Subcutaneous abdominal adipose tissue (tissue), 5 donors: Measurements from ENCODE around the gene CACNA1H.

Experiments
- H3K27ac ChIP-seq: one replicate; pipeline ENCODE4 v1.7.0; 2013; ENCODE audit warnings: low read depth, mild to moderate bottlenecking, inconsistent platforms, low read length, moderate library complexity
- H3K27me3 ChIP-seq, 5 donors: one replicate each; pipeline ENCODE4 v1.7.0; 2013; ENCODE audit warnings: low read length in 5 of 5, inconsistent platforms in 1 of 5; ENCODE audit not compliant: control insufficient read depth in 5 of 5, insufficient read depth in 4 of 5
- H3K36me3 ChIP-seq, 5 donors: one replicate each; pipeline ENCODE4 v1.7.0; 2013; ENCODE audit warnings: low read length in 5 of 5; ENCODE audit not compliant: control insufficient read depth in 5 of 5, insufficient read depth in 5 of 5
- H3K4me1 ChIP-seq, 5 donors: one replicate each; pipeline ENCODE4 v1.7.0; 2013; ENCODE audit warnings: low read length in 5 of 5, mild to moderate bottlenecking in 3 of 5, moderate library complexity in 1 of 5; ENCODE audit not compliant: control insufficient read depth in 5 of 5, insufficient read depth in 5 of 5
- H3K4me3 ChIP-seq, 5 donors: one replicate each; pipeline ENCODE4 v1.7.0; 2013; ENCODE audit warnings: low read length in 5 of 5, low read depth in 1 of 5
- H3K9ac ChIP-seq, 5 donors: one replicate each; pipeline ENCODE4 v1.7.0; 2013; ENCODE audit warnings: low read length in 5 of 5, mild to moderate bottlenecking in 4 of 5, moderate library complexity in 3 of 5
- H3K9me3 ChIP-seq, 5 donors: one replicate each; pipeline ENCODE4 v1.7.0; 2013; ENCODE audit warnings: low read length in 5 of 5; ENCODE audit not compliant: control insufficient read depth in 5 of 5
- donor health status: healthy.
- donor health status: healthy.
- donor health status: healthy.
- donor health status: healthy.
- donor health status: healthy.

The CACNA1H gene

DNA sequence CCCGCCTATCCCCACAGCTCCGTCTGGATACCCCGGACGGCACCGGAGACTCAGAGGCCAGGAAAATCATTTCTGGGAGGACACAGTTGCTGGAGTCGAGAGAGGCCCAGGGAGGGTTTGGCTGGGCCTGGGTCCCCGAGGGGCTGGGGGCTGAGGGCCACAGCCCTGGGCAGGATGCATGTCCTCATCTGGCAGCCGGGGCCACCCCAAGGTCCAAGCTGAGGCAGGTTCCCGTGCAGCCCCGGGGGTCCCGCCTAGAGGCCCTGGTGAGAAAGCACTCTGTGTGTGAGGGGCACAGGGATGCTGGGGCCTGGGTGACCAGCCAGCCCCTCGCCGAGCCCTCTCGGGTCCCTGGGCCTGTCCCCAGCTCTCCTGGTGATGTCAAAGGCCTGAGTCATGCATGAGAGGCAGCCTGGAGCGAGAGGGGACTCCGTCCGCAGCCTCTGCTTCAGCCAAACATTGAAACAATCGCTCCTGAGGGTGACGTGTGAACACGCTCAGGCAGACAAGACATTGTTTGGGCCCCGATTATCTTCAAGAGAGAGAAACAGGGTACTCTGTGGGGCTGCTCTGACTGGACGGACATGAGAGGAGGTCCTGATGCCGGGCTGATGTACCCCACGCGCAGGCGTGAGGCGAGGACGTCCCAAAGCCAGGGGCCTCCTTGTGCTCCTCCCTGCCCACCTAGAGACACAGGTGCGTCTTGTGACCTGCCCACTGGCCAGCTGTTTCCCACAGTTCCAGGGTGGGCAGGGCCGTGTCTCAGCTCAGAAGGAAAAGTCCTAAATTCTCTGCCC is 31.1 kb upstream of the CACNA1H start:
- no peak overlapping the region for H3K4me3 ChIP-seq
- H3K27ac ChIP-seq: no peak overlapping the region
- no peak overlapping the region for H3K9ac ChIP-seq
- no peaks in the 10 kb centered on the region for H3K9me3 ChIP-seq
- no peaks in the 10 kb centered on the region for H3K4me1 ChIP-seq
- H3K36me3 ChIP-seq: no peaks in the 10 kb centered on the region
- peaks cover 28 to 62% (median 36%) of the 10 kb centered on the region in 5 donors for H3K27me3 ChIP-seq

DNA sequence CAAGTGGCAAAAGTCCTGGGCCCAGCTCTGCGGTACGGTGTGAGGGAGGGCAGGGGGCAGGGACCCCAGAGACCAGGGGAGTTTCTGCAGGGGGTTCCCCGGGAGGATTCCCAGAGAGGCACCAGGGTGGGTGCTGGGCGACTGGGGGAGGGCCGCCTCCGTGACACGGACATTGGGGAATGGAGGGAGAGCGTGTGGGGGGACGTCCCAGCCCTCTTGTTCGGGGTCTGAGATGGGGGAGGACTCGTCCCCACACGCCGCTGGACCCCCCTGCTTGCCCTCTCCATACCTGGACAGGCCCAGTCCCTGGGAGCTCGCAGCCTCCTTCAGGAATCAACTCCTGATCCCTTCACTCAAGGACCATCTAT is 30.5 kb upstream of the CACNA1H start:
- Histone ChIP-seq H3K27me3 (peaks cover 25 to 57% (median 36%) of the 10 kb centered on the region in 5 donors), H3K9ac (no peak overlapping the region), H3K36me3 (no peaks in the 10 kb centered on the region), H3K4me1 (no peaks in the 10 kb centered on the region), H3K9me3 (no peaks in the 10 kb centered on the region), H3K4me3 (no peak overlapping the region), H3K27ac (no peak overlapping the region)

DNA sequence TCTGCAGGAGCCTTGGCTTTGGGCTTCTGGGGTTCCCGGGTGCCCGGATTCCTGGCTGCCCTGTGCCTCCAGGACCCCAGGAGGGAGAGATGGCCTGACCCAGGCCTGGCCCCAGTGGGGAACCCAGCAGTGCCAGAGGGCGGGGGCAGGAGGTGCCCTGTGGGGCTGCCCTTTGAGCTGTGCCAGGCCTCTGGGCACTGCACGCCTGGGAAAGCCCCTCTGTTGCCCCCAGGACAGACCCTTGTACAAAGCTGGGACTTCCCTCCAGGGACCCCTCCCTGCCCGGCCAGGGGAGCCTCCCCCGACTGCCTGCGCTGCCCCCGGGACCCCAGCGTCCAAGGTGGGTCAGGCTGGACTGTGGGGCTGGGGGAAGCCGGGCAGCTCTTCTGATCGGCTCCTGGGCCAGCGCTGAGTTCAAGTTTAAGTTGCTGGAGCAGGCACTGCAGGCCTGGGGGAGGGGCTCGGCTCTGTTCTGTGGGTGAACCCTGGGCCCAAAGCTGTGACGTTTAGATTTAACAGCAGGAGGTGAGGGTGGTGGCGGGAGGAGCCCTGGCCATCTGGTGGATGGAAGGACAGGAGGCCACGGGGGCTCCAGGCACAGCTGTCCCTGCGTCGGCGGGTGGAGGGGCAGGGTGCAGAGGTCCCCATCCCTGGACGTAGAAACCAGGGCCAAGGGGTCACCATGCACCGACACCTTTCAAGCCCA is 29.2 kb upstream of the CACNA1H start:
- Histone ChIP-seq H3K4me3 (no peak overlapping the region), H3K9me3 (no peaks in the 10 kb centered on the region), H3K27me3 (peaks cover 20 to 56% (median 35%) of the 10 kb centered on the region in 5 donors), H3K9ac (no peak overlapping the region), H3K4me1 (no peaks in the 10 kb centered on the region), H3K27ac (no peak overlapping the region), H3K36me3 (no peaks in the 10 kb centered on the region)

DNA sequence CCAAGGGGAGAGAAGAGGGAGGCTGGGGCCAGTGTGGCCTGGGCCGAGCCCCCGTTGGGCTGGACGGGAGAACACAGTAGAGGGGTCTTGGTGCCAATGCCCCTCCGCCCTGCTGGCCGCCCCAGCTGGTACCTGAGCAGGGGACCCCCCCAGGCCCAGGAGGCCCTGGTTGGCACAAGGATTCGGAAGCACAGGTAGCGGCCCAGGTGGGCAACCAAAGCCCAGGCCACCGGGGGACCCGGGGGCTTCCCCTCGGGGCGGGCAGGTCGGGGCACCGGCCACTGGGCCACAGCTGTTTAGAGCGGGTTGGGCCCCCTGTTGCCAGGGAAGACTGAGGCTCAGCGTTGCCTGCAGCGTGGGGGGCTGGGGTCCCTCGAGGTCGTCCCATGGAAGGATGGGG is 28.6 kb upstream of the CACNA1H start:
- Histone ChIP-seq H3K9me3 (no peaks in the 10 kb centered on the region), H3K27ac (no peak overlapping the region), H3K27me3 (peaks cover 19 to 49% (median 33%) of the 10 kb centered on the region in 5 donors), H3K36me3 (no peaks in the 10 kb centered on the region), H3K9ac (no peak overlapping the region), H3K4me1 (no peaks in the 10 kb centered on the region), H3K4me3 (no peak overlapping the region)

- no peak overlapping the region for H3K9ac ChIP-seq
Observed at GRCh38 chr16:1124795-1125194, 28.1 kb upstream of the CACNA1H start.

GRCh38 chr16:1125471-1125870 is 27.4 kb upstream of the CACNA1H start:
- Histone ChIP-seq H3K27ac (no peak overlapping the region), H3K36me3 (no peaks in the 10 kb centered on the region), H3K4me1 (no peaks in the 10 kb centered on the region), H3K9ac (no peak overlapping the region), H3K9me3 (peaks cover 0 to 5% (median 2%) of the 10 kb centered on the region in 5 donors), H3K4me3 (no peak overlapping the region), H3K27me3 (peaks cover 14 to 39% (median 25%) of the 10 kb centered on the region in 5 donors)

More at GRCh38 chr16:1124795-1125194, 28.1 kb upstream of the CACNA1H start:
- Histone ChIP-seq H3K27ac (no peak overlapping the region), H3K9me3 (peaks cover 0 to 4% (median 1%) of the 10 kb centered on the region in 5 donors), H3K4me1 (no peaks in the 10 kb centered on the region), H3K36me3 (no peaks in the 10 kb centered on the region), H3K4me3 (no peak overlapping the region), H3K27me3 (peaks cover 18 to 46% (median 29%) of the 10 kb centered on the region in 5 donors)

DNA sequence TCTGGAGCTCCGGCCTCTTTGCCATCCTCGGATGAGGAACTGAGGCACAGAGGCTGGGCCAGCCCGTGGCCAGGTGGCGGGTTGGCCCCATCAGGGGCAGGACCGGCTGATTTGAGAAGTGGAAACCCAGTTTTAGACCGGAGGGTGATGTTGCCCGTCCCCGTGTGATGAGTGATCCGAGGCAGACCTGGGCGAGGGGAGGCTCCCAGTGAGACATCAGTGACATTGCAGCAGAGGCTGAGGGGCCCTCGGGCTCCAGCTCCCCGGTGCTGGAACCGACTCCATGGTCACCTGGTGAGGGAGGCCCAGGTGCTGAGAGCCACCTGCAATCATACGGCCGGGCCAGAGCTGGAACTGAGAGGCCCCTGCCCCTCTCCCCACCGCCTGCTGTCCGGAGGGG is 26.9 kb upstream of the CACNA1H start:
- no peak overlapping the region for H3K9ac ChIP-seq
- no peaks in the 10 kb centered on the region for H3K36me3 ChIP-seq
- no peaks in the 10 kb centered on the region for H3K4me1 ChIP-seq
- peaks cover 0 to 5% (median 2%) of the 10 kb centered on the region in 5 donors for H3K9me3 ChIP-seq
- peaks cover 11 to 35% (median 25%) of the 10 kb centered on the region in 5 donors for H3K27me3 ChIP-seq
- H3K4me3 ChIP-seq: no peak overlapping the region
- no peak overlapping the region for H3K27ac ChIP-seq

DNA sequence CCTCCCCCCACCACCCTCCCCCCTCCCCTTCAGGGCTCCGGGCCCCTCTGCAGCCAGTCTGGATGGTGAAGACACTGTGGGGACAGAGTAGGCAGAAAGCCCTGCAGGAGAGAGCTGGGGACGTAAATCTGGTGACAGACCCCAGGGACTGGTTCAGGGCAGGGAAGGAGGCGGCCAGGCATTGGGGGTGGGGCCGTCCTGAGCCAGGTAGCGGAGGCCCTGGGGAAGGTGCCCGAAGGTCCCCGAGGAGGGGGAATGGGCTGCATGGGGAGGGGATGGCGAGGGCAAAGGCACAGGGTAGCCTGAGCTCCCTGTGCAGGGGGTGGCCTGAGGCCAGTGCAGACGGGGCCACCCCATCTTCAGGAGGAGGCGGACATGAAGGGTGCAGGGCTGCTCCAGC is 26.3 kb upstream of the CACNA1H start:
- Histone ChIP-seq H3K4me1 (no peaks in the 10 kb centered on the region), H3K27me3 (peaks cover 11 to 35% (median 25%) of the 10 kb centered on the region in 5 donors), H3K36me3 (no peaks in the 10 kb centered on the region), H3K9ac (no peak overlapping the region), H3K27ac (no peak overlapping the region), H3K4me3 (no peak overlapping the region), H3K9me3 (peaks cover 0 to 5% (median 2%) of the 10 kb centered on the region in 5 donors)

- Histone ChIP-seq H3K4me3 (no peak overlapping the region), H3K9ac (no peak overlapping the region), H3K27me3 (peaks cover 11 to 36% (median 25%) of the 10 kb centered on the region in 5 donors), H3K27ac (no peak overlapping the region), H3K9me3 (peaks cover 0 to 5% (median 2%) of the 10 kb centered on the region in 5 donors), H3K36me3 (no peaks in the 10 kb centered on the region), H3K4me1 (no peaks in the 10 kb centered on the region)
Observed at GRCh38 chr16:1127101-1127500, 25.8 kb upstream of the CACNA1H start.
